DMS 273 (cell line): ENCODE results near the gene RARA.
"Not testable (repeated sequence)": the region's sequence is repeated elsewhere in the genome, so short reads cannot be mapped to it uniquely, and the experiment has no call there.

Experiments used
- DNase-seq: peaks from one replicate; lab custom pipeline; 2025; ENCODE audit not compliant: unreplicated experiment; lab: John Stamatoyannopoulos, UW

RARA gene

GRCh38 chr17:40372644-40373043 is 63.7 kb downstream of the RARA start:
- DNase-seq, result not testable (repeated sequence)

GRCh38 chr17:40373324-40373723 is 64.3 kb downstream of the RARA start:
- DNase-seq, result no peak

DNA sequence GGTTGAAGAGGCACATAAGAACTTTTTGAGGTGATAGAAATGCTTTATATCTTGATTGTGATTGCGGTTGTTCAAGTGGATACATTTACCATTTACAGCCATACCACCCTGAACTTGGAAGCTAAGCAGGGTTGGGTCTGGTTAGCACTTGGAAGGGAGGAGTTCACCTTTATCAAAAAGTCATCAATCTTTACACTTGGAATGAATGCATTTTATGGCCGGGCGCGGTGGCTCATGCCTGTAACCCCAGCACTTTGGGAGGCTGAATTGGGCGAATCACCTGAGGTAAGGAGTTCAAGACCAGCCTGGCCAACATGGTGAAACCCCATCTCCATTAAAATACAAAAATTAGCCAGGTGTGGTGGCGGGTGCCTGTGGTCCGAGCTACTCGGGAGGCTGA is 65.0 kb downstream of the RARA start:
- DNase-seq, result no peak

- no peak for DNase-seq
Measured at GRCh38 chr17:40374821-40375498, 66.0 kb downstream of the RARA start.

DNA sequence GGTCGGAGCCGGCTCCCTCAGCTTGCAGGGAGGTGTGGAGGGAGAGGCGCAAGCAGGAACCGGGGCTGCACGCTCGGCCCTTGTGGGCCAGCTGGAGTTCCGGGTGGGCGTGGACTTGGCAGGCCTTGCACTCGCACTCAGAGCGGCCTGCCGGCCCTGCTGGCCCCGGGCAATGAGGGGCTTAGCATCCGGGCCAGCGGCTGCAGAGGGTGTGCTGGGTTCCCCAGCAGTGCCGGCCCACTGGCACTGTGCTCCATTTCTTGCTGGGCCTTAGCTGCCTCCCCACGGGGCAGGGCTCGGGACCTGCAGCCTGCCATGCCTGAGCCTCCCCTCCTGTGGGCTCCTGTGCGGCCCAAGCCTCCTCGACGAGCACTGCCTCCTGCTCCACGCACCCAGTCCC is 66.8 kb downstream of the RARA start:
- DNase-seq, result not testable (repeated sequence)

DNA sequence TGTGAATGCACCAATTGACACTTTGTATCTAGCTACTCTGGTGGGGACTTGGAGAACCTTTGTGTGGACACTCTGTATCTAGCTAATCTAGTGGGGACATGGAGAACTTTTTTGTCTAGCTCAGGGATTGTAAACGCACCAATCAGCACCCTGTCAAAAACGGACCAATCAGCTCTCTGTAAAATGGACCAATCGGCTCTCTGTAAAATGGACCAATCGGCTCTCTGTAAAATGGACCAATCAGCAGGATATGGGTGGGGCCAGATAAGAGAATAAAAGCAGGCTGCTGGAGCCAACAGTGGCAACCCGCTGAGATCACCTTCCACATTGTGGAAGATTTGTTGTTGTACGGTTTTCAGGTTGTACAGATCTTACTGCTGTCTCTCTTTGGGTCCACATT is 67.6 kb downstream of the RARA start:
- DNase-seq, result not testable (repeated sequence)

DNA sequence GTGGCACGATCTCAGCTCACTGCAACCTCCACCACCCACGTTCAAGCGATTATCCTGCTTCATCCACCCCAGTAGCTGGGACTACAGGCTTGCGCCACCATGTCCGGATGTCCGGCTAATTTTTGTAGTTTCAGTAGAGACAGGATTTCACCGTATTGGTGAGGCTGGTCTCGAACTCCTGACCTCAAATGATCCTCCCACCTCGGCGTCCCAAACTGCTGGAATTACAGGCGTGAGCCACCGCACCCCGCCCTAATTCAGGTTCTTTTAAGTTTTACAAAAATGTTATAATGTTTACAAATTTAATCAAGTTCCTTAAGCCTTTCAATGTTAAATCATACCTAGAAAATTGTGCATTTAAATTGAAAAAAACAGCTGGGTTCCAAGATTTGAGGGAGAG is 68.9 kb downstream of the RARA start:
- no peak for DNase-seq

DNA sequence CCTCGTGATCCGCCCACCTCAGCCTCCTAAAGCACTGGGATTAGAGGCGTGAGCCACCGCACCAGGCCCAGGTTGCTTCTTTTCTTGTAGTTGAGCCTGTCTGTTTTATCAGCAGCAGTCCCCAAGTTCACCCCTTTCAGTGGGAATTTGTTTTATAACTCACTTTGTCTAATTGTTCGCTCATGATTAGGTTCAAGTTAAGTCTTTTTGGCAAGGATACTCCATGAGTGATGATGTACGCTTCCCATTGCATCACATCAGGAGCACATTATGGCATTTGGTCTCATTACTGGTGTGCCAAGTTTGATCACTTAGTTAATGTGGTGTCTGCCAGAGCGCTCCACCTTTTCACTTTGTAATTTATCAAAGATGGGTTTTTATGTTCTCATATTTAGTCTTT is 70.0 kb downstream of the RARA start:
- DNase-seq, result no peak

DNA sequence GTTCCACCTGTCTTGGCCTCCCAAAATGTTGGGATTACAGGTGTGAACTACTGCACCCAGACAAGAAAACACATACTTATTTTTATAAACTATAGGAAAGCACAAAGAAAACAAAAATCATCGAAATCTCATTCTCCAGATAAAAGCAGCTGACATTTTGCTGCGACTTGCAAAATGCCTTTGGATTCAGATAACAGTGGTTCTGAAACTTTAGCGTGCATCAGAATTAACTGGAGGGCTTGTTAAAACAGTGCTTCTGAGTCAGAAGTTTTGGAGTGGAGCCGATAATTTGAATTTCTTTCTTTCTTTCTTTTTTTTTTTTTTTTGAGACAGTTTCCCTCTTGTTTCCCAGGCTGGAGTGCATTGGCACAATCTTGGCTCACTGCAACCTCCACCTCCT is 73.3 kb downstream of the RARA start:
- DNase-seq, result no peak

DNA sequence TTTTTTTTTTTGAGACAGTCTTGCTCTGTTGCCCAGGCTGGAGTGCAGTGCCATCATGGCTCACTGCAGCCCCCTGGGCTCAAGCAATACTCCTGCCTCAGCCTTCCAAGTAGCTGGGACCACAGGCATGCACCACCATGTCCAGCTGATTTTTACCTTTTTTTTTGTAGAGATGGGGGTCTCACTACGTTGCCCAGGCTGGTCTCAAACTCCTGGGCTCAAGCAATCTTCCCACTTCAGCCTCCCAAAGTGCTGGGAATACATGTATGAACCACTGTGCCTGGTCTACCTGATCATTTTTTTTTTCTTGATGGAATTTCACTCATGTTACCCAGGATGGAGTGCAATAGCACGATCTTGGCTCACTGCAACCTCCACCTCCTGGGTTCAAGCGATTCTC is 77.6 kb downstream of the RARA start:
- DNase-seq, result not testable (repeated sequence)

- DNase-seq, result peak; percentile 81
Measured at GRCh38 chr17:40399185-40399584, 90.2 kb downstream of the RARA start.

DNA sequence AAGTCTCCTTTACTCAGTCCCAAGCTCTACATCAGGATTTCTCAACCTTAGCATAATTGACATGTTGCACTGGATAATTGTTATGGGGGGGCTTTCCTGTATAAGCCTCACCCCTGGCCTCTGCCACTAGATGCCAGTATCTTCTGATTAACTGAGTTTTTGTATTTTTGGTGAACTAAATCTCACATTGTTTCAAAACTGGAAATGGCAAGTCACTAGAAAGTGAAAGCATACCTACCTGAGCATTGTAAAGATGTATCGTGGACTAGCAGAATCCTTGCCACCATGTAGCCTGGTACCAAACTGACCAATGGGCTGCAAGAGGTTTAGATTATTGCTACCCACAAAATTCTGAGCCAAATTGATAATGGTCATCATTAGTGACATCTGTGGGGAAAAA is 93.7 kb downstream of the RARA start:
- DNase-seq, result no peak

DNA sequence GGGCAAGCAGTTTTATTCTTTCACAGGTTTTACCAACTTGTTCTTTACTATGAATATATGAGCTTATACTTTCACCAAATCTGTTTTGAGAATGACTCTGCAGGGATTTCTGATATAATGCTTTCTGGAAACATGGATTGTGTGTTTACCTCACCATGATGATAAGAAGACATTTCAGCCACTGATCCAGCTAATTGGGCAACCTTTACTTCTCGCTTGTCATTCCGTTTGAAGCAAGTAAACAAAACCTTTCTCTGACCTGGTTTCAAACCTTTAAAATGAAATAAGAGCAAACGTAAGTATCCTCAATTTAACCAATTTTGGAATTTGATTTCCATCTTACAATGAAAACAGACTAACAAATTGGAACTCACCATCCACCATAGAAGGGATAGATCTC is 95.0 kb downstream of the RARA start:
- no peak for DNase-seq
